ENCODE data around the gene PTPRN2. TPM values are rescaled to one million over a fixed set of nuclear protein-coding genes. Genes with fewer than 3 reads are reported as not detected.

The PTPRN2 gene
- total RNA-seq, 5 donors from 2014 or later (not counting 1 experiment from before 2014, with no cell fraction given), result 0.60 to 1.7 (median 0.82) TPM

GRCh38 chr7:157654350-157654749, 933.3 kb downstream of the PTPRN2 start:
- DNase-seq (no peak), ATAC-seq (replicated peaks in 1 of 4) (no peak)
- no peak overlapping the region for H3K27ac Mint-ChIP-seq
- no peaks in the 10 kb centered on the region for H3K36me3 Mint-ChIP-seq
- ChIA-PET CTCF (no interaction called here), POLR2A (no interaction called here)
- Histone ChIP-seq H3K4me3 (ENCODE audit: control insufficient read depth in 1 of 2, extremely low read depth in 1 of 2, low read length in 1 of 2) (no peak overlapping the region), H3K9me3 (no peaks in the 10 kb centered on the region), H3K27me3 (replicated peaks in 1 of 2; ENCODE audit: control insufficient read depth in 2 of 2, extremely low read depth in 1 of 2, insufficient read depth in 2 of 2, low read length in 1 of 2) (peaks cover 0 to 25% of the 10 kb centered on the region in 2 experiments), H3K36me3 (ENCODE audit: control insufficient read depth in 2 of 2, extremely low read depth in 1 of 2, insufficient read depth in 1 of 2, low read length in 1 of 2) (no peaks in the 10 kb centered on the region), H3K4me1 (ENCODE audit: control insufficient read depth in 1 of 2, extremely low read depth in 1 of 2, insufficient read depth in 2 of 2, low read length in 2 of 2) (peaks cover 0 to 9% of the 10 kb centered on the region in 2 experiments), H3K27ac (ENCODE audit: low read length) (no peak overlapping the region)
- H3K4me3 Mint-ChIP-seq, result no peak overlapping the region
- no peaks in the 10 kb centered on the region for H3K27me3 Mint-ChIP-seq
- 96% methylated on average over 10 of the region's 14 CpGs for WGBS (ENCODE audit: insufficient coverage)
- no peaks in the 10 kb centered on the region for H3K9me3 Mint-ChIP-seq
- peaks cover 0 to 3% (median 0%) of the 10 kb centered on the region in 3 donors for H3K4me1 Mint-ChIP-seq

GRCh38 chr7:157653827-157654207, 933.8 kb downstream of the PTPRN2 start:
- ATAC-seq (replicated peaks in 1 of 4) (no peak), DNase-seq (no peak)
- no peaks in the 10 kb centered on the region for H3K27me3 Mint-ChIP-seq
- POLR2A ChIA-PET, result no interaction called here
- no peaks in the 10 kb centered on the region for H3K36me3 Mint-ChIP-seq
- no peak overlapping the region for H3K27ac Mint-ChIP-seq
- no peaks in the 10 kb centered on the region for H3K9me3 Mint-ChIP-seq
- Histone ChIP-seq H3K36me3 (ENCODE audit: control insufficient read depth in 2 of 2, extremely low read depth in 1 of 2, insufficient read depth in 1 of 2, low read length in 1 of 2) (no peaks in the 10 kb centered on the region), H3K27ac (ENCODE audit: low read length) (no peak overlapping the region), H3K27me3 (replicated peaks in 1 of 2; ENCODE audit: control insufficient read depth in 2 of 2, extremely low read depth in 1 of 2, insufficient read depth in 2 of 2, low read length in 1 of 2) (peaks cover 0 to 23% of the 10 kb centered on the region in 2 experiments), H3K9me3 (no peaks in the 10 kb centered on the region), H3K4me1 (ENCODE audit: control insufficient read depth in 1 of 2, extremely low read depth in 1 of 2, insufficient read depth in 2 of 2, low read length in 2 of 2) (peaks cover 0 to 9% of the 10 kb centered on the region in 2 experiments), H3K4me3 (ENCODE audit: control insufficient read depth in 1 of 2, extremely low read depth in 1 of 2, low read length in 1 of 2) (no peak overlapping the region)
- CTCF ChIA-PET, result no interaction called here
- H3K4me3 Mint-ChIP-seq, result no peak overlapping the region
- H3K4me1 Mint-ChIP-seq, result peaks cover 0 to 3% (median 0%) of the 10 kb centered on the region in 3 donors
- 84% methylated on average over 5 of the region's 28 CpGs for WGBS (ENCODE audit: insufficient coverage)

GRCh38 chr7:157652954-157653826, 934.4 kb downstream of the PTPRN2 start:
- no peak for DNase-seq
- Histone ChIP-seq H3K27ac (ENCODE audit: low read length) (no peak overlapping the region), H3K36me3 (ENCODE audit: control insufficient read depth in 2 of 2, extremely low read depth in 1 of 2, insufficient read depth in 1 of 2, low read length in 1 of 2) (no peaks in the 10 kb centered on the region), H3K4me1 (ENCODE audit: control insufficient read depth in 1 of 2, extremely low read depth in 1 of 2, insufficient read depth in 2 of 2, low read length in 2 of 2) (peaks cover 0 to 4% of the 10 kb centered on the region in 2 experiments), H3K27me3 (replicated peaks in 1 of 2; ENCODE audit: control insufficient read depth in 2 of 2, extremely low read depth in 1 of 2, insufficient read depth in 2 of 2, low read length in 1 of 2) (peaks cover 0 to 17% of the 10 kb centered on the region in 2 experiments), H3K9me3 (no peaks in the 10 kb centered on the region), H3K4me3 (ENCODE audit: control insufficient read depth in 1 of 2, extremely low read depth in 1 of 2, low read length in 1 of 2) (no peak overlapping the region)
- H3K4me3 Mint-ChIP-seq, result no peak overlapping the region
- no peak for ATAC-seq (replicated peaks in 1 of 4)
- H3K27ac Mint-ChIP-seq, result no peak overlapping the region
- POLR2A ChIA-PET, result no interaction called here
- CTCF ChIA-PET, result no interaction called here
- H3K36me3 Mint-ChIP-seq, result no peaks in the 10 kb centered on the region
- H3K27me3 Mint-ChIP-seq, result no peaks in the 10 kb centered on the region
- 82% methylated on average over 26 of the region's 32 CpGs for WGBS (ENCODE audit: insufficient coverage)
- no peaks in the 10 kb centered on the region for H3K4me1 Mint-ChIP-seq
- H3K9me3 Mint-ChIP-seq, result no peaks in the 10 kb centered on the region

- H3K36me3 Mint-ChIP-seq, result no peaks in the 10 kb centered on the region
- H3K4me3 ChIP-seq (ENCODE audit: control insufficient read depth in 1 of 2, extremely low read depth in 1 of 2, low read length in 1 of 2), result no peak overlapping the region
- H3K9me3 ChIP-seq, result no peaks in the 10 kb centered on the region
- ChIA-PET CTCF (no interaction called here), POLR2A (no interaction called here)
- no peaks in the 10 kb centered on the region for H3K9me3 Mint-ChIP-seq
- no peak overlapping the region for H3K27ac Mint-ChIP-seq
- peaks cover 0 to 16% of the 10 kb centered on the region in 2 experiments for H3K27me3 ChIP-seq (replicated peaks in 1 of 2; ENCODE audit: control insufficient read depth in 2 of 2, extremely low read depth in 1 of 2, insufficient read depth in 2 of 2, low read length in 1 of 2)
- H3K4me1 ChIP-seq (ENCODE audit: control insufficient read depth in 1 of 2, extremely low read depth in 1 of 2, insufficient read depth in 2 of 2, low read length in 2 of 2), result no peaks in the 10 kb centered on the region
- H3K4me3 Mint-ChIP-seq, result no peak overlapping the region
- H3K4me1 Mint-ChIP-seq, result no peaks in the 10 kb centered on the region
- no peak for DNase-seq
- no peaks in the 10 kb centered on the region for H3K27me3 Mint-ChIP-seq
- WGBS (ENCODE audit: insufficient coverage), result 87% methylated on average over 15 of the region's 18 CpGs
- no peaks in the 10 kb centered on the region for H3K36me3 ChIP-seq (ENCODE audit: control insufficient read depth in 2 of 2, extremely low read depth in 1 of 2, insufficient read depth in 1 of 2, low read length in 1 of 2)
- no peak for ATAC-seq (replicated peaks in 1 of 4)
- no peak overlapping the region for H3K27ac ChIP-seq (ENCODE audit: low read length)
Measured at GRCh38 chr7:157652161-157652953, 935.3 kb downstream of the PTPRN2 start.

- ATAC-seq (replicated peaks in 1 of 4), result no peak
- no peaks in the 10 kb centered on the region for H3K36me3 ChIP-seq (ENCODE audit: control insufficient read depth in 2 of 2, extremely low read depth in 1 of 2, insufficient read depth in 1 of 2, low read length in 1 of 2)
- H3K4me1 Mint-ChIP-seq, result no peaks in the 10 kb centered on the region
Measured at GRCh38 chr7:157651366-157652160, 936.1 kb downstream of the PTPRN2 start.

GRCh38 chr7:157650801-157651200, 936.8 kb downstream of the PTPRN2 start:
- H3K9me3 ChIP-seq, result no peaks in the 10 kb centered on the region
- Mint-ChIP-seq H3K4me3 (no peak overlapping the region), H3K9me3 (no peaks in the 10 kb centered on the region), H3K4me1 (no peaks in the 10 kb centered on the region), H3K27ac (no peak overlapping the region), H3K36me3 (no peaks in the 10 kb centered on the region), H3K27me3 (no peaks in the 10 kb centered on the region)
- peaks cover 0 to 11% of the 10 kb centered on the region in 2 experiments for H3K27me3 ChIP-seq (replicated peaks in 1 of 2; ENCODE audit: control insufficient read depth in 2 of 2, extremely low read depth in 1 of 2, insufficient read depth in 2 of 2, low read length in 1 of 2)
- WGBS (ENCODE audit: insufficient coverage), result 93% methylated on average over 19 of the region's 19 CpGs
- H3K4me1 ChIP-seq (ENCODE audit: control insufficient read depth in 1 of 2, extremely low read depth in 1 of 2, insufficient read depth in 2 of 2, low read length in 2 of 2), result no peaks in the 10 kb centered on the region
- CTCF ChIA-PET, result no interaction called here
- POLR2A ChIA-PET, result no interaction called here
- DNase-seq, result no peak
- ATAC-seq (replicated peaks in 1 of 4), result no peak
- H3K36me3 ChIP-seq (ENCODE audit: control insufficient read depth in 2 of 2, extremely low read depth in 1 of 2, insufficient read depth in 1 of 2, low read length in 1 of 2), result no peaks in the 10 kb centered on the region
- H3K4me3 ChIP-seq (ENCODE audit: control insufficient read depth in 1 of 2, extremely low read depth in 1 of 2, low read length in 1 of 2), result no peak overlapping the region
- no peak overlapping the region for H3K27ac ChIP-seq (ENCODE audit: low read length)

More at GRCh38 chr7:157651366-157652160, 936.1 kb downstream of the PTPRN2 start:
- Mint-ChIP-seq H3K27ac (no peak overlapping the region), H3K36me3 (no peaks in the 10 kb centered on the region), H3K9me3 (no peaks in the 10 kb centered on the region), H3K4me3 (no peak overlapping the region), H3K27me3 (no peaks in the 10 kb centered on the region)
- no peak overlapping the region for H3K4me3 ChIP-seq (ENCODE audit: control insufficient read depth in 1 of 2, extremely low read depth in 1 of 2, low read length in 1 of 2)
- H3K9me3 ChIP-seq, result no peaks in the 10 kb centered on the region
- H3K4me1 ChIP-seq (ENCODE audit: control insufficient read depth in 1 of 2, extremely low read depth in 1 of 2, insufficient read depth in 2 of 2, low read length in 2 of 2), result no peaks in the 10 kb centered on the region
- H3K27ac ChIP-seq (ENCODE audit: low read length), result no peak overlapping the region
- 83% methylated on average over 22 of the region's 28 CpGs for WGBS (ENCODE audit: insufficient coverage)
- ChIA-PET CTCF (no interaction called here), POLR2A (no interaction called here)
- H3K27me3 ChIP-seq (replicated peaks in 1 of 2; ENCODE audit: control insufficient read depth in 2 of 2, extremely low read depth in 1 of 2, insufficient read depth in 2 of 2, low read length in 1 of 2), result peaks cover 0 to 15% of the 10 kb centered on the region in 2 experiments
- no peak for DNase-seq
